ENCODE results near the gene CST6.

Gene CST6, protein sequence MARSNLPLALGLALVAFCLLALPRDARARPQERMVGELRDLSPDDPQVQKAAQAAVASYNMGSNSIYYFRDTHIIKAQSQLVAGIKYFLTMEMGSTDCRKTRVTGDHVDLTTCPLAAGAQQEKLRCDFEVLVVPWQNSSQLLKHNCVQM

GRCh38 chr11:66011785-66012303 lies at the start of gene CST6:
Gene CST6, plus strand, starts transcription at chr11:66012008. Its CDS starts 37 bp downstream, at chr11:66012045.
- intact Hi-C loops (cut with DNase I), result no loop called here
- DNase-seq, result no peak

DNA sequence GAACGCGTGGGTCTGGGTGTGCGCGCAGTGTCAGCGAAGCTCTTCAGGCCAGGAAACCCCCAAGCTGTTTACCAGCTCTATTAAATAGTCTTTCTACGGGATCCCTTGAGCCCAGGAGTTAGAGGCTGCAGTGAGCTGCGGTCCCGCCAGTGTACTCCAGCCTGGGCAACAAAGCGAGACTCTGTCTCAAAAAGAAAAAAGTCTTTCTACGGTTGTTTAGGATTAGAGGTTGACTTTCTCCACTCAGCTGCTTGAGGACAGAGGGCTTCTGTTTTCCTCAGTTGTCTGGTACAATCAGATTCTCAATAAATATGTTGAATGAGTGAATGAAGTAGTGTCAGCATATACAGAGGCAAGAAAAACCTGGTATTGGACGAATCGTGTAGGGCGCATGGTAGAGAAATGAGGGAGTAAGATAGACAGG lies 49.7 kb upstream of the CST6 start:
- intact Hi-C loops (cut with DNase I), result loop anchor here (5.0 kb wide), 2 partner anchors 45 to 100 kb away; partner anchors contain the start of genes C11orf68, DRAP1 and MUS81
- no peak for DNase-seq

DNA sequence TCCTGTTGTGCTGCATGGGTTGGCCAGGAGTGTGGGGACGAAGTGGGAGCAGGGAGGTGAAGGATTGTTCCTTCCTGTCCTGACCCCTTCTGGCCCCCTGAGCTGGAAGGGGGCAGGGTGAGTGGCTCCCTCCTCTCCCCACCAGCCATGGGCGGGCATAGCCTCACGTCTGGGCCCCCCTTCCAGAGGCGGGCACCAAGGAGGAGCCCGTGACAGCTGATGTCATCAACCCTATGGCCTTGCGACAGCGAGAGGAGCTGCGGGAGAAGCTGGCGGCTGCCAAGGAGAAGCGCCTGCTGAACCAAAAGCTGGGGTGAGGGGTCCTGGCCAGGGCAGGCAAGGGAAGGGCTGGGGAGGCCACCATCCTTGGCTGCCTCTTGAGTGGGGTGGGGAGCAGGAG lies 46.9 kb upstream of the CST6 start:
- intact Hi-C loops (cut with DNase I), result loop anchor here (5.0 kb wide), 2 partner anchors 48 to 103 kb away; partner anchors contain the start of genes C11orf68, DRAP1 and MUS81
- DNase-seq, result no peak

DNA sequence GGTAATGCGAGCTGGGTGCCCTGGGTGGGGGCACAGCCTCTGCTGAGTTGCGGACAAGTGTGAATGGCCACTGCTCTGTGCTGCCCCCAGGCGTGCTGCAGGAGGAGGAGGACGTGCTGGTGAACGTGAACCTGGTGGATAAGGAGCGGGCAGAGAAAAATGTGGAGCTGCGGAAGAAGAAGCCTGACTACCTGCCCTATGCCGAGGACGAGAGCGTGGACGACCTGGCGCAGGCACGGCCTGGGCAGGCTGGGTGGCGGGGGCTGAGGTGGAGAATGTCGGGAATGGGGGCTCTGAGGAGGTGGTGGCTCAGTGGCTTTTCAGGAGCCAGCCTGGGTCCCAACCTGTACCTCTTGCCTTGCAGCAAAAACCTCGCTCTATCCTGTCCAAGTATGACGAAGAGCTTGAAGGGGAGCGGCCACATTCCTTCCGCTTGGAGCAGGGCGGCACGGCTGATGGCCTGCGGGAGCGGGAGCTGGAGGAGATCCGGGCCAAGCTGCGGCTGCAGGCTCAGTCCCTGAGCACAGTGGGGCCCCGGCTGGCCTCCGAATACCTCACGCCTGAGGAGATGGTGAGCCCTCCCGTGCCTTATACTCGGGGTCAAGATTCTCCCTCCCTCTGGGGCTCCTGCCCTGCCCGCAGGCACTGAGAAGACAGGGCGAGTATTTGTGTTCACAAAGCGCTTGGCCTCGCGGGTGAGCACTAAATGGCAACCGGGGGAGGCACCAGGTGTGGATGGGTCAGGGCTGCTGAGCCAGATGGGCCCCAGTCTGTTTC lies 45.6 kb upstream of the CST6 start:
- intact Hi-C loops (cut with DNase I), result no loop called here
- no peak for DNase-seq

GRCh38 chr11:65967329-65967934 lies 44.4 kb upstream of the CST6 start:
- no peak for DNase-seq
- intact Hi-C loops (cut with DNase I), result no loop called here

GRCh38 chr11:65968600-65969482 lies 43.0 kb upstream of the CST6 start:
- DNase-seq, result no peak
- intact Hi-C loops (cut with DNase I), result no loop called here

GRCh38 chr11:65972116-65972515 lies 39.7 kb upstream of the CST6 start:
- no peak for DNase-seq
- intact Hi-C loops (cut with DNase I), result no loop called here

- no peak for DNase-seq
- intact Hi-C loops (cut with DNase I), result no loop called here
Measured at GRCh38 chr11:65973439-65974110, 38.2 kb upstream of the CST6 start.

DNA sequence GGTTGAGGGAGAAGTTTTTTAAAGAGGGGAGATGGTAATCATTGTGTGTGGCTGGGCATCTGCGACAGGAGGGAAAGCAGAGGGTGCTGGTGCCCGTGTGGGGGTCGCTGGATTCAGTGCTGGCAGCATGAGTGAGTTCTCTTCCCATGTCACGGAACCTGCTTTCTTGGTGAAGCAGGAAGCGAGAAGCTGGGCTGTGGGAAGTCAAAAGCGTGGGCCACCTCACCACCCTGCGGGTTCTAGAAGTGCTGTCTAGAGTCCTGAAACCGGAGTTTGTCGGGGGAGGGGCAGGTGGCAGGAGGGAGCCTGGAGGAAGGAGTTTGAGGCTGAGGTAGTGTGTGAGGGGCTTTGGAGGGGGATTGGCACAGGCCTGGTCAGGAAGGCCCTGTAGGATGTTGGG lies 36.0 kb upstream of the CST6 start:
- no peak for DNase-seq
- intact Hi-C loops (cut with DNase I), result no loop called here

- no peak for DNase-seq
- intact Hi-C loops (cut with DNase I), result no loop called here
Measured at GRCh38 chr11:65976216-65977176, 35.3 kb upstream of the CST6 start.

- intact Hi-C loops (cut with DNase I), result no loop called here
- no peak for DNase-seq
Measured at GRCh38 chr11:65977621-65978390, 34.0 kb upstream of the CST6 start.

DNA sequence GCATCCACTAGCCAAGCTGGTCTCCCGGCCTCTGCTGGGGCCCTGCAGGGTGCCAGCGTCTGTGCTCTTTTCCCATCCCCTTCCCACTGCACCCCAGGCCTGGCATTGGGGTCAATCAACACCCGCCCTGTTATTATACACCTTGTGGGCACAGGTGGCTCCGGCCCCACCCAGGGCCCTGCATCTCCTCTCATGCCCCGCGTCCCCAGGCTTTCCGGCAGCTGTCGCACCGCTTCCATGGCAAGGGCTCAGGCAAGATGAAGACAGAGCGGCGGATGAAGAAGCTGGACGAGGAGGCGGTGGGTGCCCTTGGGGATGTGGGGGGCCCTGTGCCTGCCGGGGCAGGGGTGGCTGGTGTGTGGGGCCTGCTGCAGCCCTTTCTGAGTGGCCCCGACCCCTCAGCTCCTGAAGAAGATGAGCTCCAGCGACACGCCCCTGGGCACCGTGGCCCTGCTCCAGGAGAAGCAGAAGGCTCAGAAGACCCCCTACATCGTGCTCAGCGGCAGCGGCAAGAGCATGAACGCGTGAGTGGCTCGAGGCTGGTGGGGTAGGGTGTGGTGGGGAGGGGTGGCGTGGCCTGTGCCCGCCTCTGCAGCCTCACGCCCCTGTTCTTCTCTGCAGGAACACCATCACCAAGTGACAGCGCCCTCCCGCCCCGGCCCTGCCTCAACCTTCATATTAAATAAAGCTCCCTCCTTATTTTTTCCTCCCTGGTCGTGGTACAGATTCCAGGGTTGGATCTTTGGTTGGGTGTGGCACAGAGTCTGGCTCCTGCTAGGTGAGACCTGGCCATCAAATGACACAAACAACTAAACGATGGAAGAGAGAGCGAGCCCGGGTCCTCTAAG lies 33.2 kb upstream of the CST6 start:
- DNase-seq, result no peak
- intact Hi-C loops (cut with DNase I), result no loop called here

DNA sequence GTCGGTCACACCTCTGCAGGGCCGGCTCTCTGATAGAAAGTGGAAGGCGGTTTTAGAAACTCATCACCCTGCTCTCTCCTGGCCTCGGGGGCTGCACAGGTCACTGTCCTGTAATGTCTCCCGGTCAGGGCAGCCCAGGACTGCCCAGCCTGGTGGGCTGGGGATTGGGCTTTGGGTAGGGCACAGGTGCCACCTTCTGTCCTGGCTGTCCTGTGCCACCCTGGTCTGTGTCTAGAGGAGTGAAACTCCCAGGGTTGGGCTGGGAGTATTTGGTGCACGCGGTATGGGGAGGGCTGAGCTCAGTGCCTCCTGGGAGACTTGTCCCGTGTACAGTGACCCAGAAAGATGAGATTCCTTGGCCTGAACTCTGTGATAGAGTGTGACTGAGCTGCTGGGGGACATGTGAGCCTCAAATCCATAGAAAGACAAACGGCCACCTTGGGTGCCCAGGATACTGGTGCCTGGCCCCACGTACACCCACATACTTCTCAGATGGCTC lies 32.5 kb upstream of the CST6 start:
- intact Hi-C loops (cut with DNase I), result no loop called here
- DNase-seq, result no peak

GRCh38 chr11:65981101-65981740 lies 30.6 kb upstream of the CST6 start:
- intact Hi-C loops (cut with DNase I), result loop anchor here (10.0 kb wide), 1 partner anchor 356 kb away; no protein-coding TSS in a partner anchor
- DNase-seq, result no peak

All from head of caudate nucleus (tissue), 42 donors.